GM12801 (cell line): ENCODE data around the gene TUT1.

ENCODE experiments used
- TF ChIP-seq, protein P1 (sequence below): IDR thresholded peaks from one replicate; pipeline ENCODE4 v1.5.1; 2011; ENCODE audit warnings: control low read depth; ENCODE audit not compliant: insufficient read length; ENCODE audit errors: extremely low read depth

The TUT1 gene

DNA sequence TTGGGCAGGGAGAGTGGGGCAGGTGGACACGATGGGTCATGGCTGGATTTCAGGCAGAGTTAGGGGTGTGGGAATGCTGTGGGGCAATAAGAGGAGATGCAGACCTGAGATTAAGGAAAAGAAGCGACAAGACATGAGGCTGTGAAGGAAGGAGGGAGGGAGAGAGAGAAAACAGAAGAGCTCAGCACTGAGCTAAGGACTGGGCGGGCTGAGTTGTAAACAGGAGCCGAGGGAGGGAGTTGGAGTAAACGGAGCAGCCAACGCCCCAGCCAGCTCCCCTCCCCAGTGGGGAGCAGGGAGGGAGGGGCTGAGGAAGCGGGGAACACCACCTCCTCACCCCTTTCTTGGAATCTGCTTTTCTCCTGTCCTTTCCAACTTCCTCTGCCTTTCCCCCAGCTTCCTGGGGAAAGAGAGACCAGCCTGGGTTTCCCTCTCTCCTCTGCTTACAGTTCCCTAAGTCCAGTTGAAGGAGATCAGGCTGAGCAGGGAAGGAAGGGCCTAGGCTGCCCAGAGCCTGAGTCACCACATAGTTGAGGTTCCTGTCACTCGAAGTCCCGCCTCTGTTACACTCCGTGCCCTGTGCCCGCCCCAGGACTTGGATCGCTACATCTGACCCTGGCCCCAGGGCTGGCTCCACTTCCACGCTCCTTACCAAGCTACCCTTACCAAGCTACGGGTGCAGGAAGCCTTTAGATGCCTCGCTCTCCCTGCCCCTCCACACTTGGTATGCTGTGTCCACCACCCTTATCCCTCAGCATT is 38.1 kb downstream of the TUT1 start:
- TF ChIP-seq, protein P1, sequence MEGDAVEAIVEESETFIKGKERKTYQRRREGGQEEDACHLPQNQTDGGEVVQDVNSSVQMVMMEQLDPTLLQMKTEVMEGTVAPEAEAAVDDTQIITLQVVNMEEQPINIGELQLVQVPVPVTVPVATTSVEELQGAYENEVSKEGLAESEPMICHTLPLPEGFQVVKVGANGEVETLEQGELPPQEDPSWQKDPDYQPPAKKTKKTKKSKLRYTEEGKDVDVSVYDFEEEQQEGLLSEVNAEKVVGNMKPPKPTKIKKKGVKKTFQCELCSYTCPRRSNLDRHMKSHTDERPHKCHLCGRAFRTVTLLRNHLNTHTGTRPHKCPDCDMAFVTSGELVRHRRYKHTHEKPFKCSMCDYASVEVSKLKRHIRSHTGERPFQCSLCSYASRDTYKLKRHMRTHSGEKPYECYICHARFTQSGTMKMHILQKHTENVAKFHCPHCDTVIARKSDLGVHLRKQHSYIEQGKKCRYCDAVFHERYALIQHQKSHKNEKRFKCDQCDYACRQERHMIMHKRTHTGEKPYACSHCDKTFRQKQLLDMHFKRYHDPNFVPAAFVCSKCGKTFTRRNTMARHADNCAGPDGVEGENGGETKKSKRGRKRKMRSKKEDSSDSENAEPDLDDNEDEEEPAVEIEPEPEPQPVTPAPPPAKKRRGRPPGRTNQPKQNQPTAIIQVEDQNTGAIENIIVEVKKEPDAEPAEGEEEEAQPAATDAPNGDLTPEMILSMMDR, result no peak

DNA sequence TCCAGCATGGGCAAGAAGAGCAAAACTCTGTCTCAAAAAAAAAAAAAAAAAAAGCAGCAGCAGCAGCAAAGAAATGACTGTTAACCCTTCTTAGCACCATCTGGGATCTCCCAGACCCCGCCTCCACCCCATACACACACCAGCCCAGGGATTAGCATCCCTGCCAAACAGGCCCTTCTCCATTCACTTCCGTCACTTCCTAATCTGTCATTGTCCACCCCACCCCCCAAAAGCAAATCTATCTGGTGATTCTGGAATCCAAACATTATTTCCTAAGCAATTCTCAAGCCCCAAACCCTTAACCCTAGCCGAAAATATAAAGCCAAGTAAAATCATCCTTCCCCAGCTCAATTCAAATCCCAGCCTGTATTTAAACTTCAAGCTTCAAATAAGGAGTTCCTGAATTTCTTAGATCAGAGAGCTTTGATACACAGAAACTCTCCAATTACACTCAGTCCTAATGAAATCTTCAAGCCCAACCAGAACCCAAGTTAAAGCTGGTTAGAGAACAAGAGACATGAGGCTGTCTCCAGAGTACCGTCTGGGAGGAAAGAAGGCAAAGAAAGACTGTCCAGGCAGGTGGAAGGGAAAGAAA is 38.7 kb downstream of the TUT1 start:
- TF ChIP-seq, protein P1, result no peak

DNA sequence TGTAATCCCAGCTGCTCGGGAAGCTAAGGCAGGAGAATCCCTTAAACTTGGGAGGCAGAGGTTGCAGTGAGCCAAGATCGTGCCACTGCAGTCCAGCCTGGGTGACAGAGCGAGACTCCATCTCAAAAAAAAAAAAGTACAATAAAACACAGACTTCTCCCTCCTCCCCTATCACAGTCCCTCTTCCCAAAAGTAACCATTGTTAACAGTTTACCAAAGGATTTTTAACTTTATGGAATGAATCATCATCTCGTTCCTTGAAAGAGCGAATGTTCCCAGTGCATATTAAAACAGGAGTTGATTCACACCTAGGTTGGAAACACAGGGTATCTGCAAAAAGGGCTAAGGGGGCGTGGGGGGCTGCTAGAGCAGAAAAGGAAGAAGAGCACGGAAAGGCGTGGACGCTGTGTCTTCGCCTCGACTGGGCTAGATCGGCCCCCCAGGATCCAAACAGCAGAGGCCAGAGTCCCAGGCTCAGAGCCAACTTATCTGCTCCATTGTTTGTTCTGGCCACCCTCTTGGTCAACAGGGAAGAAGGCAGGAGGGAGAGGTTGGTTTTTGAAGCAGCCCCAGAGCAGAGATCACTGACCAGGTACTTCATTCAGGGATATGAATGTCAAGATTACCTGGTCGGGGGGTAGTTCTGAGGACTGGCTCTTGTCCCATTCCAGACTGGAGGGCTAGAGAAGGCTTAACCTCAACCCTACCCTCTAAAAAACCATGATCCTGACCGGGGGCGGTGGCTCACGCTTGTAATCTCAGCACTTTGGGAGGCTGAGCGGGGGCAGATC is 42.6 kb downstream of the TUT1 start:
- TF ChIP-seq, protein P1, result no peak

DNA sequence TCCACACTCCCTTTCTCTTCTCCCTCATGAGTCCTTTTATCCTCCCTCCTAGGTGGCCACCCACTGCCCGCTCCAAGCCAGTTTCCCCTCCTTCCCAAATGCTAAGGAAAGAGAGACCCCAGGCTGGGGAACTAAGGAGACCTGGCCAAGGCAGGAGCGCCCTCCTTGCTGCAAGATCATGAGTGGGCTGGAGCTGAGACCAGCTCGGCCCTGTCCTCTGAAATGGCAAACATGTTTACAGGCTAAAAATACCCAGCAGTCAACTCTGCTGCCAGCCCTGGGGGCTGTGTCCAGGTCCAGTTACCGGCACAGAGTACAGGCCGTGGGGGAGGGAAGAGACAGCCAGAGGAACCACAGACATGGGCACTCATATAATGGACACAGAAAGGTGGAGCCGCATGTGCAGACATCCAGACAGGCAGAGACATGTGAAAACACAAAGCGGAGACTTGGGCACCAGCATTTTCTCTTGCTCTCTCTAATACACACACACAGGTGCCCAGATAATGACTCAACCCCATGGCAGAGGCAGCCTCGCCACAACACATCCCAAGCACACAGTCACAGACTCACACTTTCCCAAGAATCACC is 43.5 kb downstream of the TUT1 start:
- TF ChIP-seq, protein P1, result no peak

DNA sequence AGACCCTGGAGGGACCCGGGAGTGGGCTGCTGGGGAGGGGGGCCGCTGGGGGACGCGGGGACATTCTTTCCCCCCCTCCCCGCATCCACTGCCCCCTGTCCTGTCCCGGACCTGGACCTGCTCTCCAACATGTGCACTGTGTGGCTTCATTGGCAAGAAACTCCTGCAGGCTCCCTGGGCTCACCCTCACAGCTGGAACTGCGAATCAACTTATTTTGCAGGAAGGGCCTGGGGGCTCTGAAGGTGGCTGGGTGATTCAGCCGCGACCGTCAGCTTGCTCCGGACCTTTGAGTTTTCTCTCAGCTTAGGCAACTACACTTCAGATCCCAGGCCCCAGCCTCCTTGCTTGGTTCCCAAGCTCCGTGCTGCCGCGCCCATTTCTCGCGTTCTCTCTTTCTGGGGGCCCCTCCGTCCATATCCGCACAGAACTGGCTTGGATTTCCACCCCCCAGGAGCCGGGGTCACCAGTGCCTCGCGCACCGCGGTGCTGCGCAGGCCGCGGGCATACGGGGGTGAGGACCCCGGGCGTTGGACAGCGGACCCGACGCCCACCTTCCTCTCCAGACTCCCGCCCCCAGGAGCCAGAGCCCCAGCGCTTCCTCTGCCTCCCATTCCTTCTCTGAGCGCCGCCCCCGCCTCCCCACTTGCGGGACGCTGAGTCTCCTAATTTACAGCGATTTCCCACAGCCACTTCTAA is 44.2 kb downstream of the TUT1 start:
- TF ChIP-seq, protein P1, result no peak

DNA sequence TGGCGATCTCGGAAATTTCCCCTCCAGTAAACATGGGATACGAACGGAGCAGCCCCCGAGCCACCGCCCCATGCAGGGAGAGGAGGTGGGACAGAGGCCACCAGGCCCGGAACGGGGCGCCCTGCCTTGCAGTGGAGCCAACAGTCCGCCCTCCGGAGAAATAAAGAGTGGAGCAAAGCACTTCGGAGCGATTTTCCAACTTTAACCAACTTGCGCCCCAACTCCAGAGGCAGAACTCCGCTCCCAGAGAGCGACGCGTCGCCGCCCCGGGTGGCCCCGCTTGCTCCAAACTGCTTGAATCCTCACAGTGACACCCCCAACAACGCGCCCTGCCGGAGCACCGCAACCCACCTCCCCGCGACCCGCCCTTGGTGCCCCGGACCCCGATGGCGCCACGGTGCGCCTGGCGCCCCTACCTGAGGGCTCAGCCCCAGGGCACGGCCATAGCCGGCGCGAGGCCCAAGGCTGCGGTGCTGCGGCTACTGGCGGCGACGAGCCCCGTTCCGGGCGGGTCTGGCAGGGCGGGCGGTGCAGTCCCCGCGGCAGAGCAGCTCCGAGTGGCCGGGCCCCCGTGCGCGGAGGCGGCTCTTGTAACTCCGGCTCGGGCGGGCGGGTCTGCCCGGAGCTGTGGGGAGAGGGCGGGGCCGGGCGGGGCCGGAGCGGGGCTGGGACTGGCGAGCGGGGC is 44.9 kb downstream of the TUT1 start, which contains the start of gene AHNAK:
Gene AHNAK, minus strand, starts transcription at position 563 of the 685 bp plus-strand sequence. CDS start 10,708 bp downstream, outside the sequence.
- TF ChIP-seq, protein P1, result no peak
